NB4 (cell line): ENCODE results near the gene TMOD4.

Experiments
- TF ChIP-seq, protein P1 (sequence below): IDR thresholded peaks from one replicate; pipeline ENCODE4 v1.5.1; 2012; ENCODE audit warnings: low read depth, low read length
- TF ChIP-seq, protein P2 (sequence below): IDR thresholded peaks from 2 replicates; pipeline ENCODE4 v1.6.1; 2011; ENCODE audit warnings: low read depth, low read length

DNA sequence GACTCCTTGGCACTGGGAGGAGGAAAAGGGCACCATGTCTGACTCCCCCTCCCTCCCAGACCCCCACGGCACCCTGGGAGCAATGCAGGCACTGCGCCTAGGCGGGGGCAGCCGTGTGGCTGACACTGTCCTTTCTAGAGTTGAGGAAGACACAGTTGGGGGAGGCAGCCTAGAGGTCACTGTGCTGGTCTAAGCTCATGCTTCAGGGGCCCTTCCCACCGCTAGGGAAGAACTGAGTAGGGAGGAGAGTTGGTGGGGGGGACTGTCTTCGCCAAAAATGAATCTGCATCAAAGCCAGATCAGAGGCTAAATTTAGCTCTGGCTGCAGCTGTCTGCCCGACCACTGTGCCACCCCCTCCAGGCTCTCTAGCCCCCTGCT lies 32.7 kb downstream of the TMOD4 start:
- TF ChIP-seq, protein P1, sequence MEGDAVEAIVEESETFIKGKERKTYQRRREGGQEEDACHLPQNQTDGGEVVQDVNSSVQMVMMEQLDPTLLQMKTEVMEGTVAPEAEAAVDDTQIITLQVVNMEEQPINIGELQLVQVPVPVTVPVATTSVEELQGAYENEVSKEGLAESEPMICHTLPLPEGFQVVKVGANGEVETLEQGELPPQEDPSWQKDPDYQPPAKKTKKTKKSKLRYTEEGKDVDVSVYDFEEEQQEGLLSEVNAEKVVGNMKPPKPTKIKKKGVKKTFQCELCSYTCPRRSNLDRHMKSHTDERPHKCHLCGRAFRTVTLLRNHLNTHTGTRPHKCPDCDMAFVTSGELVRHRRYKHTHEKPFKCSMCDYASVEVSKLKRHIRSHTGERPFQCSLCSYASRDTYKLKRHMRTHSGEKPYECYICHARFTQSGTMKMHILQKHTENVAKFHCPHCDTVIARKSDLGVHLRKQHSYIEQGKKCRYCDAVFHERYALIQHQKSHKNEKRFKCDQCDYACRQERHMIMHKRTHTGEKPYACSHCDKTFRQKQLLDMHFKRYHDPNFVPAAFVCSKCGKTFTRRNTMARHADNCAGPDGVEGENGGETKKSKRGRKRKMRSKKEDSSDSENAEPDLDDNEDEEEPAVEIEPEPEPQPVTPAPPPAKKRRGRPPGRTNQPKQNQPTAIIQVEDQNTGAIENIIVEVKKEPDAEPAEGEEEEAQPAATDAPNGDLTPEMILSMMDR: no peak
- TF ChIP-seq, protein P2, sequence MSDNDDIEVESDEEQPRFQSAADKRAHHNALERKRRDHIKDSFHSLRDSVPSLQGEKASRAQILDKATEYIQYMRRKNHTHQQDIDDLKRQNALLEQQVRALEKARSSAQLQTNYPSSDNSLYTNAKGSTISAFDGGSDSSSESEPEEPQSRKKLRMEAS: no peak
